Psoas muscle (tissue), 8 donors: ENCODE results near the gene RPS6KA2. TPM values are rescaled to one million over a fixed set of nuclear protein-coding genes. Genes with fewer than 3 reads are reported as not detected.

Experiments
- ATAC-seq, 4 donors: fragments of 200-7000 bp; cut with Tn5 transposase; one replicate each; pipeline ENCODE4 v1.9.1; 2020; ENCODE audit warnings: moderate library complexity in 3 of 4, mild to moderate bottlenecking in 2 of 4
- DNase-seq, 2 donors: peaks; one replicate each; pipeline ENCODE4 v3.0.0-alpha.2; 2020
- H3K27ac ChIP-seq: fragments of 200-600 bp; one replicate; pipeline ENCODE4 v1.8.0; 2022
- H3K27me3 ChIP-seq, 3 donors: fragments of 200-600 bp in 1 of 3; one replicate each; pipeline versions ENCODE4 v1.6.1 to v1.8.0; 2013 to 2022; ENCODE audit warnings: low read length in 2 of 3, mild to moderate bottlenecking in 2 of 3, moderate library complexity in 1 of 3; ENCODE audit not compliant: insufficient read depth in 3 of 3
- H3K36me3 ChIP-seq, 2 donors: fragments of 200-600 bp in 1 of 2; one replicate each; pipeline versions ENCODE4 v1.6.1 to v1.8.0; 2013 to 2022; ENCODE audit warnings: low read depth in 1 of 2, mild to moderate bottlenecking in 1 of 2, moderate library complexity in 1 of 2; ENCODE audit not compliant: insufficient read depth in 1 of 2
- H3K4me1 ChIP-seq: fragments of 200-600 bp; one replicate; pipeline ENCODE4 v1.8.0; 2022
- H3K4me3 ChIP-seq: fragments of 200-600 bp; one replicate; pipeline ENCODE4 v1.8.0; 2022; ENCODE audit warnings: mild to moderate bottlenecking
- H3K9me3 ChIP-seq: fragments of 200-600 bp; one replicate; pipeline ENCODE4 v1.8.0; 2022
- WGBS, 3 donors: extraction: QIAGEN DNeasy Blood & Tissue Kit; methylation state at CpG; one replicate each; pipeline versions ENCODE4 v1.1.6 to v1.1.7; 2013; 5-methylcytosine and 5-hydroxymethylcytosine counted together
- intact Hi-C, 2 donors: fragments of 100-400 bp; cut with DNase I; formaldehyde crosslinking; loops; one replicate each; pipeline versions ENCODE4 v1.11.0 to v1.14.2; 2022
- polyA plus RNA-seq, 3 donors: library from polyadenylated mRNA; stranded (reverse); fragments of 200-250 nt; gene quantifications; one replicate each; pipeline ENCODE4 v1.2.3, GENCODE V29; 2013
- total RNA-seq, 4 donors: library from RNA; stranded (reverse); fragmentation: NEBNext Ultra II Directional in 2 of 4; extraction: Animal tissue kit (Norgen Biotek cat#: 25700) in 2 of 4; gene quantifications; one replicate each; pipeline versions ENCODE4 v1.2.1 to v1.2.4, GENCODE V29; 2021 to 2023
- TF ChIP-seq, protein P1 (sequence below): fragments of 200-600 bp; IDR thresholded peaks from one replicate; pipeline ENCODE4 v1.8.0; 2022; ENCODE audit warnings: antibody characterized with exemption
- donor health status: healthy with polysubstance abuse.
- donor health status: DM: no; HTN: no; CAD: no; lungs with moderate emphysema.
- donor health status: Bipolar disorder and iron deficiency.
- donor health status: healthy.
- donor health status: DM: yes; HTN: yes; CAD: no.
- donor health status: DM: no; HTN: no; CAD: no.
- donor health status: DM: no; HTN: no; CAD: no.
- donor health status: DM: yes; HTN: yes; CAD: no.

RPS6KA2 gene
- total and polyA plus RNA-seq, 7 donors, result 7.8 to 40.4 (median 20.0) TPM

DNA sequence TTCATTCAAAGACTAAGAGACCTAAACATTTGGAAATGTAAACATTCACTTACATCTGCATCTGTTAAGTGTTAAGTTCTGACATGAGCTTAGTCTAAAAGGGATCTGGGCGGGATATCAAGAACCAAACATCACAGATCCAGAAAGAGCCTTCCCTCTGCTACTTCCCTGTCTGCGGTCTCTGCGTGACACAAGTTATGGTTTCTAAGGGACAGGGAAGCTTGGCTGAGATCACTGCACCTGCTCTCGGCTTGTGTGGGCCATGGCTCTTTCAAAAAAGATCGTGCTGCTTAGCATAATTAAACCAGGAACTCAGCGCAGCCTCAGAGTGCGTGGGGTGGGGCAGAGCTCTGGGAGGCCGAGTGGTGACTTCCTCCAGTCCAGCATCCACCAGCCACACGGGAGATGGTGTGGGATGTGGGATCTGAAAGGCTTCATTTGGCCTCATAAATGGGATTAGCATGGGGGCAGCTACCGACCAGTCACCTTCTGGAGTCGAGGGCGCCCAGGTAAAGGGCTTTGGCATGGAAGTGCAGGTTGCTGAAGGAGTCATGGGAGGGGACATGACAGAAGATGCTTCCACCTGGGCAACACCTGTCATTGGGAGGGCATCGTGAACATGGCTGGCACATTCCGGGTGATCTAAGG, 23.9 kb downstream of the RPS6KA2 start:
- peaks cover 0 to under 1% of the 10 kb centered on the region in 2 donors for H3K36me3 ChIP-seq
- no peaks in the 10 kb centered on the region for H3K4me1 ChIP-seq
- ATAC-seq, result no peak
- no peaks in the 10 kb centered on the region for H3K27me3 ChIP-seq
- H3K27ac ChIP-seq, result no peak overlapping the region
- WGBS, 3 donors, result 70 to 77% (median 76%) methylated on average over 14 of the region's 14 CpGs
- TF ChIP-seq, protein P1, sequence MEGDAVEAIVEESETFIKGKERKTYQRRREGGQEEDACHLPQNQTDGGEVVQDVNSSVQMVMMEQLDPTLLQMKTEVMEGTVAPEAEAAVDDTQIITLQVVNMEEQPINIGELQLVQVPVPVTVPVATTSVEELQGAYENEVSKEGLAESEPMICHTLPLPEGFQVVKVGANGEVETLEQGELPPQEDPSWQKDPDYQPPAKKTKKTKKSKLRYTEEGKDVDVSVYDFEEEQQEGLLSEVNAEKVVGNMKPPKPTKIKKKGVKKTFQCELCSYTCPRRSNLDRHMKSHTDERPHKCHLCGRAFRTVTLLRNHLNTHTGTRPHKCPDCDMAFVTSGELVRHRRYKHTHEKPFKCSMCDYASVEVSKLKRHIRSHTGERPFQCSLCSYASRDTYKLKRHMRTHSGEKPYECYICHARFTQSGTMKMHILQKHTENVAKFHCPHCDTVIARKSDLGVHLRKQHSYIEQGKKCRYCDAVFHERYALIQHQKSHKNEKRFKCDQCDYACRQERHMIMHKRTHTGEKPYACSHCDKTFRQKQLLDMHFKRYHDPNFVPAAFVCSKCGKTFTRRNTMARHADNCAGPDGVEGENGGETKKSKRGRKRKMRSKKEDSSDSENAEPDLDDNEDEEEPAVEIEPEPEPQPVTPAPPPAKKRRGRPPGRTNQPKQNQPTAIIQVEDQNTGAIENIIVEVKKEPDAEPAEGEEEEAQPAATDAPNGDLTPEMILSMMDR, result no peak
- no peak overlapping the region for H3K4me3 ChIP-seq
- intact Hi-C loops, result no loop called here
- DNase-seq, result no peak
- H3K9me3 ChIP-seq, result no peaks in the 10 kb centered on the region

DNA sequence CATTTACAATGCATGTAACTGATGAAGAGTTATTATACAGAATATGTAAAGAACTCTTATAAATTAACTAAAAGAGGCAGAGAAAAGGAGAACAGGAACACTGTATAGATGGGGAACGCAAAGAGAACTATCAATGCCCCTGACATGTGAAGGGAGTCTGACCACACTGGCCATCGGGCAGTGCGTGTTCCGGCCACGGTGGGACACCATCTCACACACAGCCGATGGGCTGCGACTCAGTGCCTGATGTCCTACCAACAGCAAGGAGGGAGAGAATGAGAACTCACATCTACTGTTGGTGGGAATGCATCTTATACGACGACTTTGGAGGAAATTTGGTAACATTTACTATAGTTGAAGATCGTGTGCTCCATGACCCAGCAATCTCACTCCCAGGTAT, 25.1 kb downstream of the RPS6KA2 start:
- no peak overlapping the region for H3K4me3 ChIP-seq
- H3K27me3 ChIP-seq, result no peaks in the 10 kb centered on the region
- no peaks in the 10 kb centered on the region for H3K4me1 ChIP-seq
- TF ChIP-seq, protein P1, result no peak
- ATAC-seq (no peak), DNase-seq (no peak)
- no peaks in the 10 kb centered on the region for H3K9me3 ChIP-seq
- 97 to 98% (median 98%) methylated on average over 10 of the region's 10 CpGs for WGBS, 3 donors
- peaks cover 0 to 2% of the 10 kb centered on the region in 2 donors for H3K36me3 ChIP-seq
- H3K27ac ChIP-seq, result no peak overlapping the region
- intact Hi-C loops, result no loop called here

DNA sequence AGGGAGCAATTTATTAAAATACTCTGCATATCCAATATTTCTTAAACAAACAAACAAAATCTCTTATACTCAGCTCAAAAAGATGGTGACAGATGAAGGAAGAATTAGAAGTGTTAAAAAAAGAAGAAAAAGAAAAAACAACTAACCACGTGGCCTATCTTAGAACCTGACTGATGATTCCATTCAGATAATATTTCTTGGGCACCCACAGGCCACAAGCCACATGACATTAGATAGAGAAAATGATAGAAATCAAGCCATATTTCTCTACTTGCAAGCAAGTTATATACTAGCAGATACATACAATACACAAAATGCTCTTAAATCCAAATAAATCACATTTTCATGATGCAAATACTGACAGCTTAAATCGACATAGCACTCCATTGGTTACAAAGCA, 26.1 kb downstream of the RPS6KA2 start:
- TF ChIP-seq, protein P1, result no peak
- H3K4me3 ChIP-seq, result no peak overlapping the region
- no peak overlapping the region for H3K27ac ChIP-seq
- DNase-seq, result no peak
- H3K27me3 ChIP-seq, result no peaks in the 10 kb centered on the region
- no peaks in the 10 kb centered on the region for H3K4me1 ChIP-seq
- intact Hi-C loops, result no loop called here
- H3K9me3 ChIP-seq, result no peaks in the 10 kb centered on the region
- H3K36me3 ChIP-seq, result peaks cover 2 to 5% of the 10 kb centered on the region in 2 donors
- 81 to 93% (median 90%) methylated on average over 2 of the region's 2 CpGs for WGBS, 3 donors
- ATAC-seq, result no peak

DNA sequence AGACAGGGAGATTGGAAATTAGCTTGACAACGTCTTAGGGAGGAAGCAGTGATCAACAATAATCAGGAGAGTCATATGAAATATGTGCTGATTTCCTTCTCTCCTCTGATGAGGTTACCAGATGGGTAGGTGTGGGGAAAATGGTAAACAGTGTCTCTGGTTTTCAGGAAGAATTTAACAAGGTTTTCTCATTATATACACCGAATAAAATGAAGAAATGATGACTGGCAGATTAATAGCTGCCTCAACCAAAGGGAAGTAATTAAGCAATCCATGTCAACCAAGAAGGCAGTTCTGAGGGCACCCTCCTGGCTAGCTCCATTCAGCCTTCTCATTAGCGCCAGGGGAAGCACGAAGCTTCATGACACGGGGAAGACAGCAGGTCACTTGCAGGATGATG, 27.8 kb downstream of the RPS6KA2 start:
- DNase-seq, result no peak
- ATAC-seq, result peak in 1 of 4 donors; percentile 31
- peaks cover 2 to 5% of the 10 kb centered on the region in 2 donors for H3K36me3 ChIP-seq
- no peak overlapping the region for H3K4me3 ChIP-seq
- H3K4me1 ChIP-seq, result no peaks in the 10 kb centered on the region
- no peaks in the 10 kb centered on the region for H3K27me3 ChIP-seq
- WGBS, 3 donors, result 70 to 71% (median 70%) methylated on average over 5 of the region's 5 CpGs
- peak overlapping the region; percentile 58 for H3K27ac ChIP-seq
- TF ChIP-seq, protein P1, result no peak
- intact Hi-C loops, result no loop called here
- H3K9me3 ChIP-seq, result no peaks in the 10 kb centered on the region
